HG02938 (cell line): ENCODE results near the gene HACD1.
A peak's percentile ranks its signal among the peaks of the same experiment; 100 is the strongest.

Experiments
- ATAC-seq: cut with Tn5 transposase; IDR thresholded peaks from one replicate; pipeline ENCODE4 v1.9.1; 2021; ENCODE audit warnings: mild to moderate bottlenecking, moderate library complexity; ENCODE audit not compliant: unreplicated experiment

The HACD1 gene, protein sequence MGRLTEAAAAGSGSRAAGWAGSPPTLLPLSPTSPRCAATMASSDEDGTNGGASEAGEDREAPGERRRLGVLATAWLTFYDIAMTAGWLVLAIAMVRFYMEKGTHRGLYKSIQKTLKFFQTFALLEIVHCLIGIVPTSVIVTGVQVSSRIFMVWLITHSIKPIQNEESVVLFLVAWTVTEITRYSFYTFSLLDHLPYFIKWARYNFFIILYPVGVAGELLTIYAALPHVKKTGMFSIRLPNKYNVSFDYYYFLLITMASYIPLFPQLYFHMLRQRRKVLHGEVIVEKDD

DNA sequence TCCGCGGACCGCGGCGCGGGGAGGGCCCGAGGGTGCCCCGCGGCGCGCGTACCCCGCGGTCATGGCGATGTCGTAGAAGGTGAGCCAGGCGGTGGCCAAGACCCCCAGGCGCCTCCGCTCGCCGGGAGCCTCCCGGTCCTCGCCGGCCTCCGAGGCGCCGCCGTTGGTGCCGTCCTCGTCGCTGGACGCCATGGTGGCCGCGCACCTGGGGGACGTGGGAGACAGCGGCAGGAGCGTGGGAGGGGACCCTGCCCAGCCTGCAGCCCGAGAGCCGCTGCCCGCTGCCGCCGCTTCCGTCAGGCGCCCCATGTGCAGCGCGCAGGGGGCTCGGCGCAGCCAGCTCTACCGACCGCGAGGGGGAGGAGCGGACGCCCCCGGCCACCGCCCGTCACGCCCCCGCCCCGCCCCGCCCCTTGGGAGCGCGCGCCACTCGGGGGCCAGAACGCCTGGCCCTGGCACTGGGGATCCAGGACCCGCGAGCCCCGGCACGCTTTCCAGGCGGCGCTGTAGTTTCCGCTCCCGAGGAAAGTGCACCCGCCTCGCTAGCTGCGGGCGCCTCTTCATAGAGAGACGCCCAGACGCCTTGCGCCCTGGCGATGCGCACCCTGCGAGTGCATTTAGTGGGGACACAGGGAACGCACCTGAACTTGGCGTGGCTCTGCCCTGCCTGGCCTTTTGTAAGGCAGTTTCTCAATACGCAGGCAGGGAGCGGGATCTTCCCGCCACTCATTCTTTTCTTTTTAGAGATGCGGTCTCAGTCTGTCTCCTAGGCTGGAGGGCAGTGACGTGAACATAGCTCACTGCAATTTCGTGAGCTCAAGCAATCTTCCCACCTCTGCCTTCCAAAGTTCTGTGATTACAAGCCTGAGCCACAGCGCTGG is at the start of gene HACD1:
Gene HACD1, minus strand, starts transcription at position 344 of the 881 bp plus-strand sequence. Its CDS starts 35 bp downstream, at position 309.
- peak; percentile 64 for ATAC-seq

DNA sequence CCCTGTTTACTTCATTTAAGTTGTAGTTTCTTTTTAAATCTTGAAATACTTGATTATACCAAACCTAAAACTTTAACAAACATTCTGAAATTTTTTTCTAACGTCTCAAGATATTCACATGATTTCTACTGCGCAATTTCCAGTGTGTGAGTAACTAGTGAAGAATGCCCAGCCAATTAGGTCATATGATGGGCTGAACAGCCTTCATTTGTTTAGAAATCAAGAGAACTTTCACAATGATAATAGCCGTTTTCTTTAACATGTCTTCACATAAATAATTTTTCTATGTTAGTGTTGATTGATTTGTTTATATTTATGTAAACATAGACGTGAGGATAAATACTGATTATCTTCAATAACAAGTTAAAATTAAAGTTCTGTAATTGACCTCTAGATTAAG is 48.6 kb upstream of the HACD1 start:
- ATAC-seq, result no peak

DNA sequence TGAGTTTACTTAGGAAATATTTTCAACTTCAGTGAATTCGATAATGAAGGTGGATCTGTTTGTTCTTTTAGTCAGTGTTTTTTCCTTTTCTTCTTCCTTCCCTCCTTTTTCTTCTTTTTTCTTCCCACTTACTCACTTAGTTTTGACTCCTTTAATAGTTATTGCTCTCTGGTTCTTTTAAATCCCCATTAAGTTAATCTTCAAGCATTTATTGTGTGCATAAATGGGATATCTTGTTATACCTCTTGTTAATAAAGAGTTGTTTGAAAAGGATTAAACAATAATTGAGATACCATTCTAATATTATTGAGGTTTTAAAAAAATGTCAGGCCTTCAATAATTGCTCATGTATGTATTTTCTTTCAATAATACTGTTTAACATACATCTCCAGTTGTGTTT is 46.3 kb upstream of the HACD1 start:
- no peak for ATAC-seq

DNA sequence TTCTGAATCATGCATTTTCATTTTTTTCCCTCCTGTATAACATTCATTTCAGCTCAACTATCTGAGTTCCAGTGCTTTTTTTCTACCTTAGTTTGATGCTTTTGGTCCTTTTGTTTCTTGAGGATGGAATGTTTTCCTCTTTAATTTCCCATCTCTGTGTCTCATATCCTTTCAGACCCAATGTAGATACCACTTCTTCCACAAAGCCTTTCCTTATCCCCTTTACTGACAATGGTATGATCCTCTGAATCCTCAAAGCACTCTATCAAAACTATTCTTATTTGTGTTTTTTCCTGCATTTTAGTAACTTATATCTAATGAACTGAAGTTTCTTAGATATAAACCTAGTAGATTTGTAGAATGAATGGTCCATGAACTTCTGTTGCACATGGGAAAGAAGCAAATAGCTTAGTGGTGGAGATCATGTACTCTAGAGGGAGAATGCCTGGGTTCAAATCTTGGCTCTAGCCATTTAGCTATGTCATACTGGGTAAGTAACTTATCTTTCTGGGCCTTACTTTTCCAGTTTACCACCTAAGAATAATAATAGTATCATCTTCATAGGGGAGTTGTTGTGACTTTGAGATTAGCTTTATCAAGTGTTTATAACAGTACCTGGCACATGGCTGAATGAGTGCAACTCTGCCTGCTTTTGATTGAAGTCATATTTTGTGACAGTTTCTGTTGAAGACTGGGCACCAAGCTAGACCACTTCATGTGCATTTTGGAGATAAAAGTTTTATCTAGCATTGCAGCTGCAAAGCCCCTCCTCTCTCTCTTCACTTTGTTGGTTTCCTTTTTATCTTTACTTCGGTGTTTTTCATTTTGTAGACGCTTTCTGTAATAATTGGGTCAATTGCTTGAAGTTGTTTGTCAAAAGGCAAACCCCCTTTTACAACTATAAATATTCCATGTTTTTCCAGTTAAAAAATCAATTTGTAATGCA is 45.3 kb upstream of the HACD1 start:
- ATAC-seq, result no peak

DNA sequence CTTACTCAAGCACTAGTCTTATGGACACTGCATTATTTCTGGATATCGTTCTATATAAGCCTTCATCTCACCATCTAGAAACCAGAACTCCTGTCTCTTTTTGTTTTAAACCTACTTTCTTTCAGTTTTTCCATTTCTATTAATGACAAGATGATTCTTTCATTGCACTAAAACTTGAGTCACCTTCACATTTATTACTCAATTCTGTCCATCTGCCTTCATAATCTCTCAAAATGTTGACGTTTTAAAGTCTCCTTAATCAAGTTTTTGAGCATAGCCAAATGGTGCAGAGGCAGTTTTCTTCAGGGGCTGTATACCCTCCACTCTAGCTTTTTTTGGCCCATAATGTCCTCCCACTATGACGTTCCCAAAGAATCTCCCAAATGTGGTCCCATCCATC is 44.3 kb upstream of the HACD1 start:
- ATAC-seq, result no peak

DNA sequence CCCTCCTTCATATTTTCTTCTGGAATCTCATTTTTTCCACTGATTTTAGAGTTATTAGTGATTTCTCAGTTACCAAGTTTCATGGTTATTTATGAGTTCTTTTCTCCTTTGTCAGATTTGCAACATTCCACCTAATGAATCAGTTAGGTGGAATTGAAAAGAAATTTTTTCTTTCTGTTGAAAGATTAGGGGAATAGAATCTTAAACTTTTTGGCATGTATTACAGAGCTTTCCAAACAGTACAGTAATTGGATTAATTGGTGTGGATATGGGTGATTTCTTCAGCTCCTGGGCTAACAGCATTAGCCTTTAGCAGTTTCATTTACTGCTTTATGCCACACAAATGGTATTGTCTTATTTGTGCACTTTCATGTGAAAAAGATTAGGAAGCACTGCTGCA is 43.7 kb upstream of the HACD1 start:
- ATAC-seq, result no peak

DNA sequence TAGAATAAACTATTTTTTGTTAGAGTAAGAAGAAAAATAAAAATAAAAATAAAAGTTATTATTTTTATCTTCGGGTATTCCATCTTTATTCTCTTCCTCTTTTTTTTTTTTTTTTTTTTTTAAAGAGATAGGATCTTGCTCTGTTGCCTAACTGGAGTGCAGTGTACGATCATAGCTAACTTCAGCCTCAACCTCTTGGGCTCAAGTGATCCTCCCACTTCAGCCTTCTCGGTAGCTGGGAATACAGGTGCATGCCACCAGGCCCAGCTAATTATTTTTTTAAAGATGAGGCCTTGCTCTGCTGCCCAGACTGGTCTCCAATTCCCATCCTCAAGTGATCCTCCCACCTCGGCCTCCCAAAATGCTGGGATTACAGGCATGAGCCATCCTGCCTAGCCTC is 42.2 kb upstream of the HACD1 start:
- no peak for ATAC-seq

DNA sequence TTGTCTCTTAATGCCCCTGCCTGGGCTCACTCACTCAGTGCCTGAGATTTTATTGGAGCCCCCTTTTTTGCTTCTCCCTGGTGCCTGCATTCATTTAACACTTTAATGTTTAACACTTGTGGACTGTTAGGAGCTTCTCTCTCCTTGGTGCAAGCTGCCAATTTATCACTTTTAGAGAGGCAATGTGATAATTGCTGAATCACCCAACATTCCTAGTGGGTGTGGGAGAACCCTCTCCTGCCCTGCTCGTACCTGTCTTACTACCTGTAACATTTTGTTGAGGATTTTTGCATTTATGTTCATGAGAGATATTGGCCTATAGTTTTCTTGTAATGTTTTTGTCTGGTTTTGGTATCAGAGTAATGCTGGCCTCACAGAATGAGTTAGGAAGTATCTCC is 39.9 kb upstream of the HACD1 start:
- ATAC-seq, result no peak

DNA sequence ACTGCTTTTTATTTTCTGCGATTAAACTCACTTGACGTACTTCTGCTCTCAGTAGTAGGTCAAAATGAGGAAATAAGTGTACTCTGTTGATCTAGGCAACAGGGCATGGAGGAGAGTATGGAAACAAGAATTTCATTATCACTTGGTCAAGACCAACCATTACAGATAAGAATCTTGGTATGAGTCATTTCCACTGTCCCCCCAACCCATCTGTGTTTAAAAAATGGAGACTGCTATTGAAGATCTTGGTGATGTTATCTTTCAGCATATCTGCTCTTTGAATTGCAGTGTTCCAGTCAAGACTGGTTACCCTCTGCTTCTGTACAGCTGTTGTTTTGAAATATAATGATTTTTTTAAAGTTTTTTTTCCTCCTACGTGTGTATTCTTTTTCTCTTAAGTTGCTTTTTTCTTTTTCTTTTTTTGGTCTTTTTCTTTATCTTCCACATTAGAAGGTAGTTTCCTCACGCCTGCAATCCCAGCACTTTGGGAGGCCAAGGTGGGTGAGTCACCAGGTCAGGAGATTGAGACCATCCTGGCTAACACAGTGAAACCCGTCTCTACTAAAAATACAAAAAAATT is 38.5 kb upstream of the HACD1 start:
- ATAC-seq, result peak; percentile 96

DNA sequence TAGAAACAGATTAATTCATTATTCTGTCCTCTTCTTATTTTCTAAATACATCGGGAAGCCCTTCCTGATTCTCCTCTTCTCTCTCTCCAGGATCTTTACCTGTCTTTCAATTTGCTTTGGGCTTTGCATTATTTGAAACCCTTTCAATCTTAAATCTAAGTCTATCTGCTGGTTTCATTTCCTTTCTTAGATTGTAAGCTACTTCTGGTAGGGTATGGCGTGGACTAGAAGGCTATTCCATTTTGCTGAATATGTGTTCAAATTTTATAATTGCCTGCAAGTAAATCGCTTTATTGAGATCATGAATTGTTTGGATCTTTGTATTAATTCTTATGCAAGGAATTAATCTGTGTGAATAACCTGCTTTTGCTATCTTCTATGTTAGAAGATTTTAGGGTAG is 37.8 kb upstream of the HACD1 start:
- no peak for ATAC-seq

DNA sequence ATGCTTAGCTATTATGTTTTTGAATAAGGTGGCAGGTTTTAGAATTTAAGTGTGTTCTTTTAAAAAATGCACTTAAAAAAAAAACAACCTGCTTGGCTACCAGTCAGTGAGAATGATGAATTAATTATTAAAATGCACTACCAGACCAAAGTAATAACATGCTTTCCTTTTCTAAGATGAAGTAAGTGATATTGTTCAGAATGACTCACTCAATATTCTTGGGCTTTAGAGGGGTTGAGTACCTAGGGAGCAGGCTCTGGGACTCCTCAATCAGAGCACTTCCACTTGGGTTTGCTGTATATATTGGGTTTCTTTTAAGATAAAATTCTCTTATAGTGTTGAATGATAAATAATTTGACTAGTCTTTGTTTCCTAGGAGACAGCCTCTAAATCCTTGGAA is 35.4 kb upstream of the HACD1 start:
- ATAC-seq, result no peak

DNA sequence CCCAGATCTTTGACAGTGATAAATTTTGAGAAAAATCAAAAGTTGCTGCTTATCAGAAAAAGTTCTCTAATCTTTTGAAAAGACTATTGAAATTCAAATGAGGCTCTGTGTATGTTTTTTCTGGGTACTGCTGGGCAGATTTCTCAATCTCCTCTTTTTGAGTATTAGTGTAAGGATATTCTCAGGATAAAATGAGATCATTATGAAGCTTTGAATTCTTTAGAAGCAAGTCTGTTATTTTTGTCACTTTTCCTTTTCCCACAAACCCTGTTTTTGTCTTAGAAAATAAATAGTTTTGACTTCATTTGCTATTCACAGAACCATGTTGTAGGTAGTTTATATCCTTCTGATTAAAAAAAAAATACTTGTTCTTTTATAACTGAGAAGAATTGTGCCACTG is 34.7 kb upstream of the HACD1 start:
- ATAC-seq, result no peak

DNA sequence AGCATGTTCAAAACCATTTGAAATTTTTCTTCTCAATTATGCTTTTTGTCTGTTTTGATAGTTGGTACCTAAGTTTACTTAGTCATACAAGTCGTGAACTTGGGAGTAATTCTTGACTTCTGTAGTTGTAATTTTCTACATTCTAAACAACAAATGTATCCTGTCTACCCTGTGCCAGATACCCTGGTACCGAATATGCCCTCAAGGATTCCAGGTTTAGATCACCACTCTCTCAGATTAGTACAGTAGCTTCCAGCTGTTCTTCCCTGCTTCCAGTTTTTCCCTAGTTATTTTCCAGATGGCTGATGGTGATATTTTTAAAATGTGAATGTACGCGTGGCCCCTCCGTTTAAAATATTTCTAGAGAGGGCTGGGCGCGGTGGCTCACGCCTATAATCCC is 33.2 kb upstream of the HACD1 start:
- no peak for ATAC-seq

DNA sequence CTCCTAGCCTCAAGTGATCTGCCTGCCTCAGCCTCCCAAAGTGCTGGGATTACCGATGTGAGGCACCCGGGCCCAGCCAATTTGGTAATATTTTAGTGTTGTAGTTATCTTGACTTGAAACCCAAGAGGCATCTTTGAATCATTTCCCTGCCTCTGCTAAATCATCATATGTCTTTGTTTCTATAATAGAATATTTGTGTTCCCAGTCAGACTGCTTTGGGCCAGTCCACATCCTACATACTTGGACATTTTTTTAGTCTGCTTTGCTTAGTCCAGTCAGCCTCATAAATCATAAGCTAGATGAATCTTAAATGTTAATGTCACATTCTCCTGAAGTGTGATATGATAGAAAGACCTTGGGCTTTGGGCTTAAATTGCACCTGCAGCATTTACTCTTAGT is 32.7 kb upstream of the HACD1 start:
- no peak for ATAC-seq

DNA sequence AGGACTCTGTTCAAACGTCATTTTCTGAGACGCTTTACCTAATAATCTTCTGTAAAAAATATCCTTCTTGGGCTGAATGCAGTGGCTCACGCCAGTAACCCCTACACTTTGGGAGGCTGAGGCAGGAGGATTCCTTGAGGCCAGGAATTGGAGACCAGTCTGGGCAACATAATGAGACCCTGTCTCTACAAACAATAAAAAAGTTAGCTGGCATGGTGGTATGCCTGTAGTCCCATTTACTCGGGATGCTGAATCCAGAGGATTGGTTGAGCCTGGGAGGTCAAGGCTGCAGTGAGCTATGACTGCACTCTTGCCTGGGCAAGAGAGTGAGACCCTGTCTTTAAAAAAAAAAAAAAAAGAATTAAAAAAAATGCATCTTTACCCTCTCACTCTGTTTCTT is 31.9 kb upstream of the HACD1 start:
- ATAC-seq, result no peak

DNA sequence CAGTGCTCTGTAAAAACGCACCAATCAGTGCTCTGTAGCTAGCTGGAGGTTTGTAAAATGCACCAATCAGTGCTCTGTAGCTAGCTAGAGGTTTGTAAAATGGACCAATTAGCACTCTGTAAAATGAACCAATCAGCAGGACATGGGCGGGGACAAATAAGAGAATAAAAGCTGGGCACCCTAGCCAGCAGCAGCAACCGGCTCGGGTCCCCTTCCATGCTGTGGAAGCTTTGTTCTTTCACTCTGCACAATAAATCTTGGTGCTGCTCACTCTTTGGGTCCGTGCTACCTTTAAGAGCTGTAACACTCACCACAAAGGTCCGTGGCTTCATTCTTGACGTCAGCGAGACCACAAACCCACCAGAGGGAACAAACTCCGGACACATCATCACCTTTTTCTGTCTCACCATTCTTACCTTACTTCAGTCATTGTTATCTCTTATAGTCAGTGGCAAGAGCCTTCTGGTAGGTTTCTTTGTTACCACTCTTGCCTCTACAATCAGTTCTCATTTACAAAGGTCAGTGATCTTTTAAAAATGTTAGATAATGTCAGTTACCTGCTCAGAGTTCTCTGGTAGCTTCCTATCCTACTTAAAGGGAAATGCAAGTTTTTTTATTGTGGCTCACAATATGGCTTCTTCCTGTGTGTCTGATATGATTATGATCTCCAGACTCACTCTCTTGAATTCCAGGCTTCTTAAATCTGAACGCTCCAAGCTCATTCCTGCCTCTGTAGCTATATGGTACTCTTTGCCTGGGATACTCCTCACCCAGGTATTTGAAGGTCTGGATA is 31.3 kb upstream of the HACD1 start:
- no peak for ATAC-seq

DNA sequence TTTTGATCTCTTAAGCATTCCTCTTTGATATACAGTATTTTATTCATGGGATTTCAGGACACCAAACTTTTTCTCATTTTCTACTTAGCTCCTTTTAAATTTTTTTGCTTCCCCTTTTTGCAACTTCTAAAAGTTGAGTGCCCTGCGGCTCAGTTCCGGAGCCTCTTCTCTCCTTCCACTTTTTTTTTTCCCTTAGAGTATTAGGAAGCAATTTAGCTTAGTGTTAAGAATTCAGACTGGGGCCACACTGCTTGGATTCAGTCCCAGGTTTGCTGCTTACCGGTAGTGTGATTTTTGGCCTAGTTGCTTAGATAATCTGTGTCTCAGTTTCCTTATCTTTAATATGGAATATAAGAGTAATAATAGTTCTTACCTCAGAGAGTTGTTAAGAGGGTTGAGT is 30.2 kb upstream of the HACD1 start:
- ATAC-seq, result no peak

DNA sequence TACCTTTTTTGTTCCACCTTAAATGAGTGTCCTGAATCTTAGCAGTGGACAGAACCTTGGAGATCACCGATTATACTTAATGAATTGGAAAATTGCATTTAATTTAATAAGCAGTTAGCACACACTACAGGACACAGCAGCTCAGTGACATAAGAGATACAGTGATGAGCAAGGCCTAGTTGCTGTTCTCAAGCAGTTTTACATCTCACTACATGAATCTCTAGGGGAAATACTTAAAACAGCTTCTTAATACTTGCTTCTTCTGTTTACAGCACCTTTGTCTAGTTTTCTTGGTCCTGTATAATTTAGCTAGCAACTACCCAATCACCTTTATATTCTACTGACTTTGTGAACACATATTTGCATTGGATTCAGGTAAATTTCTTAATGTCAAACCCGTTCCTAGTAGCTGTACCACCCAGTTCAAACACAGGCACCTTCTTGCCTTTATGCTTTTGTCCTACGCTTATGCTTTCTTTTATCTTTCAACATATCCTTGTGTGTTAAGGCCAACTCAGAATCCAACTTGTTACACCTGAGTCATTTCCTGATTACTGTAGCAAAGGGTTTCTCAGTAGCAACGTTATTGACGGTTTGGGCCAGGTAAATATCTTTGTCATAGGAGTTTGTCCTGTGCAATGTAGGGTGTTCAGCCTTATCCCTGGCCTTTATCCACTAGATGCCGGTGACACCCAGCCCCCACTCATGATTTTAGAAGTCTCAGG is 28.6 kb upstream of the HACD1 start:
- ATAC-seq, result no peak

DNA sequence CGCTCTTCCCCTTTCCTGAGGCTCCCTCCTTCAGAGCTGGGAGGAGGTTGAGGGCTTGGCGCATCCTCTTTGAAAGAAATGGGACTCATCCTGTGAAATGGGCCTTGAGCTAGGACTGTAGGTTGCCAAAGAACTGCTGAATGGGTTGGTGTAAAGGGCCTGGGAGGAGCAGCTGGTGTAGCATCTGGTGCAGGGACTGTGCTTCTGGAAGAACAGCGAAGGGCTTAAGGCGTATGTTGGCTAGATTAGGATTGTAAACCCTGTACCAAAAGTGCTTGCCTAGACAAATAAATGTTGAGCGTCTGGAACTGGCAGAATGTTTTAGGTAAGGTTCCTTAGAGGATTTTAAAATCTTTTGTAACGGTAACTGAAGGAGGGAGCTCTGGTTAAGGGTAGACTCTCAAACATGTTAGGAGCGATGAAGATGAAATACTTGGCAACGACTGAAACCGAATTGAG is 27.3 kb upstream of the HACD1 start:
- peak; percentile 19 for ATAC-seq
